Cardiac fibroblast (primary cell): ENCODE data around the gene LDLRAD3.
"Not testable (repeated sequence)": the region's sequence is repeated elsewhere in the genome, so short reads cannot be mapped to it uniquely, and the experiment has no call there.

Experiments used
- DNase-seq, 2 donors: peaks; one replicate each; pipeline versions ENCODE4 v3.0.0 to v3.0.0-alpha.2; 2010; ENCODE audit warnings: low read depth in 2 of 2
- H3K4me3 ChIP-seq, 2 donors: replicated peaks in 1 of 2; 1 replicate in 1 of 2; 2 replicates in 1 of 2; pipeline ENCODE4 v1.5.1; 2011; ENCODE audit warnings: low read depth in 2 of 2, low read length in 2 of 2, mild to moderate bottlenecking in 2 of 2, moderate library complexity in 1 of 2
- TF ChIP-seq, protein P1 (sequence below): IDR thresholded peaks from one replicate; pipeline ENCODE4 v1.5.1; 2011; ENCODE audit warnings: low read depth, mild to moderate bottlenecking, low read length, inconsistent platforms

The LDLRAD3 gene

DNA sequence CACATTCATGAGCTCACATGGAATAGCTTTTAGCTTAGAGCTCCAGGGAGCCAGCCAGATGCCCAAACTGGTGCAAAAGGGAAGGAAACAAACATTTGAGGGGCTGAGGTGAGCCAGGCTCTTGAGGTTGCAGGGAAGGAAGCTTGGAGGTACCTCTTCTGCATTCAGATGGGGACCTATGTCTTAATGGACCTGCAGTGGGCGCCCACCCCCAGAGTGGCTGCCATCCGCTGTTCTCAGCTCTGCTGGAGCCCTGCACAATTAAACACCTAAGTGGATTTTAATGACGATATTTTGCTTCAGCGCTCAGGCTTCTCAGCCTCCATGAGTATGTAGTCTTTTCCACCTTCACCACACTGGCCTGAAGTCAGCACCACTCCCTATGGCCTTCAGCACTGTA lies 100.8 kb downstream of the LDLRAD3 start:
- H3K4me3 ChIP-seq: no peak overlapping the region
- no peak for DNase-seq
- TF ChIP-seq, protein P1, sequence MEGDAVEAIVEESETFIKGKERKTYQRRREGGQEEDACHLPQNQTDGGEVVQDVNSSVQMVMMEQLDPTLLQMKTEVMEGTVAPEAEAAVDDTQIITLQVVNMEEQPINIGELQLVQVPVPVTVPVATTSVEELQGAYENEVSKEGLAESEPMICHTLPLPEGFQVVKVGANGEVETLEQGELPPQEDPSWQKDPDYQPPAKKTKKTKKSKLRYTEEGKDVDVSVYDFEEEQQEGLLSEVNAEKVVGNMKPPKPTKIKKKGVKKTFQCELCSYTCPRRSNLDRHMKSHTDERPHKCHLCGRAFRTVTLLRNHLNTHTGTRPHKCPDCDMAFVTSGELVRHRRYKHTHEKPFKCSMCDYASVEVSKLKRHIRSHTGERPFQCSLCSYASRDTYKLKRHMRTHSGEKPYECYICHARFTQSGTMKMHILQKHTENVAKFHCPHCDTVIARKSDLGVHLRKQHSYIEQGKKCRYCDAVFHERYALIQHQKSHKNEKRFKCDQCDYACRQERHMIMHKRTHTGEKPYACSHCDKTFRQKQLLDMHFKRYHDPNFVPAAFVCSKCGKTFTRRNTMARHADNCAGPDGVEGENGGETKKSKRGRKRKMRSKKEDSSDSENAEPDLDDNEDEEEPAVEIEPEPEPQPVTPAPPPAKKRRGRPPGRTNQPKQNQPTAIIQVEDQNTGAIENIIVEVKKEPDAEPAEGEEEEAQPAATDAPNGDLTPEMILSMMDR: no peak

DNA sequence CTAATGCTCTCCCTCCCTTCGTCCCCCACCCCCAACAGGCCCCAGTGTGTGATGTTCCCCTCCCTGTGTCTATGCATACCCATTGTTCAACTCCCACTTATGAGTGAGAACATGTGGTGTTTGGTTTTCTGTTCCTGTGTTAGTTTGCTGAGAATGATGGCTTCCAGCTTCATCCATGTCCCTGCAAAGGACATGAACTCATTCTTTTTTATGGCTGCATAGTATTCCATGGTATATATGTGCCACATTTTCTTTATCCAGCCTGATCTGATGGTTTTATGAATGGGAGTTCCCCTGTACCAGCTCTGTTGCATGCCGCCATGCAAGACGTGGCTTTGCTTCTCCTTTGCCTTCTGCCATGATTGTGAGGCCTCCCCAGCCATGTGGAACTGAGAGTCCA lies 102.1 kb downstream of the LDLRAD3 start:
- DNase-seq, H3K4me3 ChIP-seq: not testable (repeated sequence)

DNA sequence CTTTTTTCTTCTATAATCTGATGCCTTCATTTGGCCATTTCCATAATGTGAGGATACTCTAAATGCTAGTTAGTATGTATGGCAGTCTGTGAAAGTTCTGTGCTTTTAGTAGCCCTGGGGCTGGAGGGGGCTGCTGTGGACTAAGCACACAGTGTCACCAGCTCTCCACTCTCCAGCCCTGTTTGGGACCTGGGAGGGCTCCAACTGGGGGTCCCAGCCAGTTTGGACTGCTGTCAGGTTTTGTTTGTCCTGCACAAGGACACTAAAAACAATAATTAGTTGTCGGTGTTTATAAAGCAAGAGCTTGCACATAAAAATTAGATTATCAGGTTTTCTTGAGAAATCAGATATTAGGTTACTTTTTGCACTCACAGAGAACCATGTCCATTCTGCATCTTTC lies 103.1 kb downstream of the LDLRAD3 start:
- no peak for DNase-seq
- H3K4me3 ChIP-seq: no peak overlapping the region
- TF ChIP-seq, protein P1: no peak

DNA sequence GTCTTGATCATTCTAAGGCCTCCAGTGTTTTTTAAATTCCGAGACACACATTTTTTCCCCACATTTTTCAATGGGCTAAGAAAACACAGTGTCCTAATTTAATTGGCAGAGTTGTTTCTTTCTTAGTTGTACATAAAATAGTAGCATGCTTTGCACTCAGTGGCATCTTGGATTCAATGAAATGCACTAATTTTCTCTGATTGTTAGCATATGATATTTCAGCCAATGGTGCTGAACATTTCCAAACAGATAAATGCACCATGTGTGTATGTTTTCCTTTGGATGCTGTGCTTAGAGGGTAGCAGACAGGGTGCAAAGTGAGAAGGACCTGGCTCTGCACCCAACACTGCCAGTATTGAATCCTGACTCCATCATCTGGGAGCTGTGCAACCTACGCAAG lies 103.5 kb downstream of the LDLRAD3 start:
- TF ChIP-seq, protein P1: no peak
- no peak overlapping the region for H3K4me3 ChIP-seq
- no peak for DNase-seq

DNA sequence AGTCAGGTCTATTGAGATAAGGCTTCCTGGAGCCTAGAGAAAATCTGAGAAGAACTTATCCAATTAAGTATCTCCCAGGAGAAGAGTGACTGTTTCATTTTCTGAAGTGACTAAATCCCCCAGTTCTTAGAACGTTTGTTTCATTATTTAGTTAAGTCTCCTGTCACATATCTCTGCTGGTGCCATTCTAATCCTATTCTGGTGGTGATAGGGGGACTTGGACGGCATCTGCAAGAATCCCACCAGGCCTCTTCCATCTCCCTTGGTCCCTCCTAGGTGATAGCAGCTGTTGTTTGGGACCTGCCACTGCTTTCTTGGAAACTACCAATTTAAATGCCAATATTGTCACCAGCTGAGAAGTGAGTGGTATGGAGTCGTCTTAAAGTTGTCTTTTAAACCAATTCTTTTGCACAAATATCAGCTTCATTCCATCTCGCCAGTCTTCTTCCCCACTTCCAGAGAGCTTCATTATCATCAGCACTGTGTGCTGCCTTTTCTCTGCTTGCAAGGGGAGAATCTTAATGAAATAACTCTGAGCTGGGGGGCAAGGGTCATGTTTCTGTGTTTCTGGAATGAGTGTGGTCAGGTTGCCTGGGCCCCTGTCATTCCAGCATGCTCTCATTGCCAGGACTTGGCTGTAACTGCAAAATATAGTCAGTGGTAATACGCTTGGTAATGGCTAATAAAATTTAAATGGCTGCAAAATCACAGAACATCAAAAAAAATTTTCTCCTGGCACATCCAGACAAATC lies 104.8 kb downstream of the LDLRAD3 start:
- no peak overlapping the region for H3K4me3 ChIP-seq
- TF ChIP-seq, protein P1: no peak

DNA sequence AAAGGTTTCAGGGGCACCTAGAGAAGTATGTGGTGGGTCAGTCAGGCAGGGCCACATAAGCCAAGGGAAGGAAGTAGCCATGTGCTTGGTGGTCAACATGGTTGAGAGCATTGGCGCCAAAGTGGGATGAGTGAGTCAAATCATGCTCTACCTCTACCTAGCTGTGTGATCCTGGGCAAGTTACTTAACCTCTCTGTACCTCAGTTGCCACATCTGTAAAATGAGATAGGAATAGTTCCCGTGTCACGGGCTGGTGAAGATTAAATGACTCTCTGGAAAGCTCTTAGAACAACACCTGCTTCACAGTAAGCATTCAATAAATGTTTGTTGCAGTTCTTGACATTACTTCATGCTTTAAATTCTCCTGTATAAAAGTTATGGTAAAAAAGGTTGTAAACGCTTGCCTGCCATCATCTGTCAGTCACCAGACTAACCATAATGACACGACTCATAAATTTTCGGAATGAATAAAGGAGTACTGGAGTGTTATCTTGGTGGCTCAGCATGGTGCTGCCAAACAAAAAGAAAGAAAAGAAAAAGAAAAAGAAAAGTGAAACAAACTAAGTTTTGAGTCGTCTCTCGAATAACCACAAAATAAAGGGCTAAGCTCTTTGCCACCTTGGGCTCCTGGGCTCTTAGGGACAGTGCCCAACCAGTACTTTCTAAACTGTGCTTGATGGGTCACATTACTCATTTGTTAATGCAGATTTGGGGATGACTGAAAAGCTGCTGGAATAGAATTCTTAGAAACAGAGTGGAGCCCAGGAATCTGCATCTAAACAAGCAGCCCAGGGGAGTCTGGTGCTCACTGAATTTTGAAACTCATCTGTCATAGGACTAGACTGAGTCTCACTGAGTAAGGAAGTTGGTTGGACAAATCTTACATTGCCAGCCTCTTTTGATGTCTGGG lies 107.6 kb downstream of the LDLRAD3 start:
- DNase-seq: no peak
- TF ChIP-seq, protein P1: no peak
- no peak overlapping the region for H3K4me3 ChIP-seq

More for the DNA sequence above, 104.8 kb downstream of the LDLRAD3 start:
- peak in 1 of 2 donors; percentile 57 for DNase-seq

DNA sequence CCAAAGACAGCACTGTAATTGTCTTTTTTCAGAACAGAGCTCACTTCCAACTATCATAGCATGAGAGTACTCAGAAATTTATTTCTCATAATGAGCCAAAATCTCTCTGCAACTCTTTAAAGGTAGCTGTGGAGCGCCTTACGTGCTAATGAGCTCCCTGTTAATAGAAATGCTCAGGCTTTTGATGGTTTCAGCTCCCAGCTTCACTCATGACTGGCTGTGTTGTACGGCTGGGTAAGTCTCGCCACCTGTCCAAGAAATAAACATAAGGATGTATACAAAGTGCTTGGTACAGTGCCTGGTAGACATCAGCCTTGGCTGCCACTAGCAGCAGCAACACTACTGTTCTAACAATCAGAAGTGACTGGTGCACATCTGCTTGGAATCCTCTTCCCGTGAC lies 109.4 kb downstream of the LDLRAD3 start:
- TF ChIP-seq, protein P1: no peak
- no peak overlapping the region for H3K4me3 ChIP-seq
- DNase-seq: no peak
